Left ventricle myocardium inferior (tissue), 1 donor: ENCODE data around the gene MORN4. TPM values are rescaled to one million over a fixed set of nuclear protein-coding genes. Genes with fewer than 3 reads are reported as not detected.
A peak's percentile ranks its signal among the peaks of the same experiment; 100 is the strongest.
"Not testable (repeated sequence)": the region's sequence is repeated elsewhere in the genome, so short reads cannot be mapped to it uniquely, and the experiment has no call there.

ENCODE experiments used
- DNase-seq: peaks from one replicate; pipeline ENCODE4 v3.0.0-alpha.2; 2020
- H3K27ac ChIP-seq: fragments of 200-600 bp; replicated peaks from 2 replicates; pipeline ENCODE4 v1.8.0; 2021
- H3K27me3 ChIP-seq: fragments of 200-600 bp; 2 replicates; pipeline ENCODE4 v1.8.0; 2021; ENCODE audit warnings: low read depth
- H3K36me3 ChIP-seq: fragments of 200-600 bp; 2 replicates; pipeline ENCODE4 v1.8.0; 2021
- H3K4me1 ChIP-seq: fragments of 200-600 bp; 2 replicates; pipeline ENCODE4 v1.8.0; 2021
- H3K4me3 ChIP-seq: fragments of 200-600 bp; 2 replicates; pipeline ENCODE4 v1.8.0; 2021; ENCODE audit warnings: mild to moderate bottlenecking, moderate library complexity
- H3K9me3 ChIP-seq: fragments of 200-600 bp; replicated peaks from 2 replicates; pipeline ENCODE4 v1.8.0; 2021
- intact Hi-C: fragments of 100-400 bp; cut with micrococcal nuclease; formaldehyde crosslinking; loops from one replicate; pipeline ENCODE4 v1.11.0; 2022
- total RNA-seq: library from RNA; stranded (reverse); fragmentation: NEBNext Ultra II Directional; extraction: Animal tissue kit (Norgen Biotek cat#: 25700); gene quantifications from one replicate; pipeline ENCODE4 v1.2.1, GENCODE V29; 2021
- TF ChIP-seq, protein P1 (sequence below): fragments of 200-600 bp; IDR thresholded peaks from 2 replicates; pipeline ENCODE4 v1.8.0; 2021; ENCODE audit warnings: antibody characterized with exemption, mild to moderate bottlenecking, borderline replicate concordance
- donor health status: DM: no; HTN: yes; CAD: no; lungs with severe emphysema.

MORN4 gene
- total RNA-seq, 1 donor from 2014 or later: 13.9 TPM

DNA sequence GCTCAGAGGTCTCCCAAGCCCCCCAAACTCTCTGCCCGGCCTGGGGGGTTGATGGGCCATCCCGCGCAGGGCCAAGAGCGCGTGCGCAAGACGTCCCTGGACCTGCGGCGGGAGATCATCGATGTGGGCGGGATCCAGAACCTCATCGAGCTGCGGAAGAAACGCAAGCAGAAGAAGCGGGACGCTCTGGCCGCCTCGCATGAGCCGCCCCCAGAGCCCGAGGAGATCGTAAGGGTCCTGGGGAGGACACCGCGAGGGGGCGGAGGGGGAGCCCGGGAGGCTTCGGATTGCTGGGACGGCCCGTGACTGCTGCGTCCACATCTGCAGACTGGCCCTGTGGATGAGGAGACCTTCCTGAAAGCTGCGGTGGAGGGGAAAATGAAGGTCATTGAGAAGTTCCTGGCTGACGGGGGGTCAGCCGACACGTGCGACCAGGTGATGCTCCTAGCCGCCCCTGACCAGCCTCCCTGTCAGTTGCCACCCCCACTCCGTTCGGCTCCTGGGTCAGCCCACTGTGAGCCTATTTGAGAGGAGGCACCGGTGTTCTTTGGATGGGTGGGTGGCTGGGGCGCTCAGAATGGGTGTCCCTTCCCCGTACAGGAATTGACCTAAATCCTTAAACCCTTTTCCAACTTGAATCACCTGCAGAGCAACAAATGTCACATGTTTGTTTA lies 55.0 kb downstream of the MORN4 start:
- Histone ChIP-seq H3K9me3 (no peaks in the 10 kb centered on the region), H3K27me3 (no peaks in the 10 kb centered on the region), H3K4me3 (no peak overlapping the region), H3K36me3 (no peaks in the 10 kb centered on the region), H3K4me1 (peaks cover 32% of the 10 kb centered on the region), H3K27ac (peak overlapping the region; percentile 67)
- DNase-seq: no peak
- TF ChIP-seq, protein P1, sequence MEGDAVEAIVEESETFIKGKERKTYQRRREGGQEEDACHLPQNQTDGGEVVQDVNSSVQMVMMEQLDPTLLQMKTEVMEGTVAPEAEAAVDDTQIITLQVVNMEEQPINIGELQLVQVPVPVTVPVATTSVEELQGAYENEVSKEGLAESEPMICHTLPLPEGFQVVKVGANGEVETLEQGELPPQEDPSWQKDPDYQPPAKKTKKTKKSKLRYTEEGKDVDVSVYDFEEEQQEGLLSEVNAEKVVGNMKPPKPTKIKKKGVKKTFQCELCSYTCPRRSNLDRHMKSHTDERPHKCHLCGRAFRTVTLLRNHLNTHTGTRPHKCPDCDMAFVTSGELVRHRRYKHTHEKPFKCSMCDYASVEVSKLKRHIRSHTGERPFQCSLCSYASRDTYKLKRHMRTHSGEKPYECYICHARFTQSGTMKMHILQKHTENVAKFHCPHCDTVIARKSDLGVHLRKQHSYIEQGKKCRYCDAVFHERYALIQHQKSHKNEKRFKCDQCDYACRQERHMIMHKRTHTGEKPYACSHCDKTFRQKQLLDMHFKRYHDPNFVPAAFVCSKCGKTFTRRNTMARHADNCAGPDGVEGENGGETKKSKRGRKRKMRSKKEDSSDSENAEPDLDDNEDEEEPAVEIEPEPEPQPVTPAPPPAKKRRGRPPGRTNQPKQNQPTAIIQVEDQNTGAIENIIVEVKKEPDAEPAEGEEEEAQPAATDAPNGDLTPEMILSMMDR: no peak
- intact Hi-C loops: no loop called here

DNA sequence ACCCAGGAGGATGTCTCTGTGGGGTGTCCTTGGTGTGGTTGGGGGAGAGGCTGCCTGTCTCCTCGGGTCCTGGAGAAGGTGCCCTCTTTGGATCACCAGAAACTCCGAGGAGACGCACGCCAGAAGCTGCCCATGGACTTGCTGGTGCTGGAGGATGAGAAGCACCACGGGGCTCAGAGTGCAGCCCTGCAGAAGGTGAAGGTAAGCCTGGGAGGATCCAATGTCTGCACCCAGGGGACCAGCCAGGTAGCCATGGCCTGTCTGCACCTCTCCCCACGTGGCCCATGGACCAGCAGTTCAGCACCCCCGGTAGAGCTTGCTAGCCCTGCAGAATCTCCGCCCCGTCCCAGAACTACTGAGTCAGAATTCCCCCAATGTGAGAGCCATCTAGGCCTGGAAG lies 55.6 kb downstream of the MORN4 start:
- TF ChIP-seq, protein P1: no peak
- H3K9me3 ChIP-seq: no peaks in the 10 kb centered on the region
- H3K27ac ChIP-seq: peak overlapping the region; percentile 67
- H3K4me1 ChIP-seq: peaks cover 33% of the 10 kb centered on the region
- H3K27me3 ChIP-seq: no peaks in the 10 kb centered on the region
- H3K36me3 ChIP-seq: no peaks in the 10 kb centered on the region
- intact Hi-C loops: no loop called here
- peak; percentile 6 for DNase-seq
- no peak overlapping the region for H3K4me3 ChIP-seq

DNA sequence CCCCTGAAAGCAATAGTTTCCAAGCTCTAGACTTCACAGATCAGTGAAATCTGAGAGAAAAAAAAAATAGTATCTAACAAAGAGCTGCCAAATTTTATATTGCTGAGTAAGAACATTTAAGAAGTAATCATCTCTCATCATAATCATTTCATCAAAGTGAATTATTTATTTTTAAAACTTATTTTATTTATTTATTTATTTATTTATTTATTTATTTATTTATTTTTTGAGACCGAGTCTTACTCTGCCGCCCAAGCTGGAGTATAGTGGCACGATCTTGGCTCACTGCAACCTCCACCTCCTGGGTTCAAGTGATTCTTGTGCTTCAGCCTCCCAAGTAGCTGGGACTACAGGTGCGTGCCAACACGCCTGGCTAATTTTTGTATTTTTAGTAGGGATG lies 56.8 kb downstream of the MORN4 start:
- H3K27me3 ChIP-seq, intact Hi-C loops, H3K4me3 ChIP-seq, H3K36me3 ChIP-seq, H3K9me3 ChIP-seq, DNase-seq: not testable (repeated sequence)
- Histone ChIP-seq H3K27ac (peak overlapping the region; percentile 91), H3K4me1 (peaks cover 45% of the 10 kb centered on the region)

GRCh38 chr10:97575127-97575668 lies 58.1 kb downstream of the MORN4 start:
- H3K36me3 ChIP-seq: peaks cover 8% of the 10 kb centered on the region
- H3K4me3 ChIP-seq: peak overlapping the region; percentile 58
- peak overlapping the region; percentile 91 for H3K27ac ChIP-seq
- intact Hi-C loops: no loop called here
- TF ChIP-seq, protein P1: no peak
- H3K27me3 ChIP-seq: no peaks in the 10 kb centered on the region
- DNase-seq: peak; percentile 15
- no peaks in the 10 kb centered on the region for H3K9me3 ChIP-seq
- H3K4me1 ChIP-seq: peaks cover 44% of the 10 kb centered on the region

DNA sequence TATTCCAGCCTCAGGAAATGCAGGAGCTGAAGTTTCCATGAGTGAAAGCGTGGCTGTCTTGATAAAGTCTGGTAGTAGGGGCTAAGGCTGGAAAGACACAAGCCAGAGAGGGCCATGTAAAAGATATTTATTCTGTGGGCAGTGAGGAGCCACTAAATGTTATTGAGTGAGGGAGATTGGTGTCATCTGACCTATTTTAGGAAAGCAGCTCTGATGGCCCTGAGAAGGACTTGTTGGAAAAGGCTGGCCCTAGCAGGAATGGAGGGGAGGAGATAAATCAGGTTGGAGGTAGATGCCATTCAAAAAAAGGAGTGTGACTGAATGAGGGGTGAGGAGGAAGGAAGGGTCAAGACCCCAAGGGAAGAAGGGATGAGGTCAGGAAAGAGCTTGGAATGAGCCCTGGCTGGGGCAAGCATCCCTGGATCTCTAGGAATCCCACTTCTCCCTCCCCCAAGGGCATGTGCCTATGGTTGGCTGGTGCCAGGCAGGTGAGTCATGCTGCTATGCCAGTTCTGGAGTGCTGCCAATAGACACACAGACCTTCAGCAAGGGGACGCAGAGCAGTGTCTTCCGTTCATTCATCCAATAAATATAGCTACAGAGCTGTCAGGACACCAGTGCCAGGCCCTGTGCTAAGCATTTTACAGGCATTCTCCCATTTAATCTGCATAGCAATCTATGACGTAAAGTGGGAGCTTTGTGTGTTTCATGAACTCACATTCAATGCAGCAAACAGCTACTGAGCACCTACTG lies 58.8 kb downstream of the MORN4 start:
- H3K27me3 ChIP-seq: no peaks in the 10 kb centered on the region
- intact Hi-C loops: loop anchor here (5.0 kb wide), 1 partner anchor 33 kb away; no protein-coding TSS in a partner anchor
- H3K9me3 ChIP-seq: no peaks in the 10 kb centered on the region
- H3K36me3 ChIP-seq: peaks cover 15% of the 10 kb centered on the region
- TF ChIP-seq, protein P1: no peak
- peak overlapping the region; percentile 91 for H3K27ac ChIP-seq
- peak overlapping the region; percentile 58 for H3K4me3 ChIP-seq
- peak; percentile 60 for DNase-seq
- peaks cover 42% of the 10 kb centered on the region for H3K4me1 ChIP-seq

DNA sequence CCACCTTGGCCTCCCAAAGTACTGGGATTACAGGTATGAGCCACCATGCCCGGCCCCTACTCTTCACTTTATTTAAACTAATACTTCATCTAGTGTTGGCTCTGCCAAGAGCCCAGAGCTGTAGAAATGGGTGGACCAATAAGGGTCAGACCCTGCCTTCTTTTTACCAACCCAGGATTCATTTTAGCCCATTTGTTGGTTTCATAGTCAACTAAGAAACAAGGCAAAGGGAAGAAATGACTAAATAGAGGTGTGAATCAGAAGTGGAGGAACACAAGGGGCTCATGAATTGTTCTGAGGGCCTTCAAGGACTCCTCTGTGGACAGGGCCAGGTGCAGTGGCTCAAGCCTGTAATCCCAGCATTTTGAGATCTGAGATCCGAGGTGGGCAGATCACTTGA lies 59.6 kb downstream of the MORN4 start:
- Histone ChIP-seq H3K4me1 (peaks cover 42% of the 10 kb centered on the region), H3K9me3 (no peaks in the 10 kb centered on the region), H3K36me3 (peaks cover 23% of the 10 kb centered on the region), H3K27ac (peak overlapping the region; percentile 91), H3K27me3 (no peaks in the 10 kb centered on the region), H3K4me3 (peak overlapping the region; percentile 58)
- DNase-seq: no peak
- intact Hi-C loops: loop anchor here (5.0 kb wide), 1 partner anchor 34 kb away; no protein-coding TSS in a partner anchor
- TF ChIP-seq, protein P1: no peak
